PC-3 (cell line): ENCODE results near the gene MAPK8.

Experiments
- CTCF ChIP-seq: fragments of 300-600 bp; sonication (generic); conservative IDR thresholded peaks from 2 replicates; pipeline ENCODE4 v1.5.1; 2017; ENCODE audit warnings: antibody characterized with exemption, low read depth, mild to moderate bottlenecking, low read length
- EZH2phosphoT487 ChIP-seq: fragments of 300-600 bp; sonication (generic); IDR thresholded peaks from 2 replicates; pipeline ENCODE4 v1.6.1; 2018; ENCODE audit warnings: mild to moderate bottlenecking, antibody characterized with exemption, low read length, borderline replicate concordance

- TF ChIP-seq CTCF = no peak
- TF ChIP-seq EZH2phosphoT487 = no peak
These were observed 85.5 kb downstream of the MAPK8 start for GRCh38 chr10:48391994-48392393.
